ENCODE measurements around the gene TMEM25. TPM values are rescaled to one million over a fixed set of nuclear protein-coding genes. Genes with fewer than 3 reads are reported as not detected.

TMEM25 gene
- polyA plus RNA-seq, 1 experiment, result 30.2 TPM

GRCh38 chr11:118526688-118527087 is 4.3 kb upstream of the TMEM25 start:
- Histone ChIP-seq H3K36me3 (ENCODE audit: control insufficient read depth, insufficient read depth, low read length) (peaks cover 15% of the 10 kb centered on the region), H3K27me3 (ENCODE audit: control insufficient read depth, insufficient read depth, low read length) (no peaks in the 10 kb centered on the region), H3K4me3 (ENCODE audit: low read depth, low read length) (no peak overlapping the region)
- DNase-seq (ENCODE audit: low read depth), result no peak
- ChIA-PET POLR2A (no interaction called here), CTCF (interaction anchor here (0.9 to 1.4 kb wide), 2 partner anchors 11 to 38 kb away, joined by 3 to 6 read pairs; no protein-coding TSS in a partner anchor)
- TF ChIP-seq, protein P1, sequence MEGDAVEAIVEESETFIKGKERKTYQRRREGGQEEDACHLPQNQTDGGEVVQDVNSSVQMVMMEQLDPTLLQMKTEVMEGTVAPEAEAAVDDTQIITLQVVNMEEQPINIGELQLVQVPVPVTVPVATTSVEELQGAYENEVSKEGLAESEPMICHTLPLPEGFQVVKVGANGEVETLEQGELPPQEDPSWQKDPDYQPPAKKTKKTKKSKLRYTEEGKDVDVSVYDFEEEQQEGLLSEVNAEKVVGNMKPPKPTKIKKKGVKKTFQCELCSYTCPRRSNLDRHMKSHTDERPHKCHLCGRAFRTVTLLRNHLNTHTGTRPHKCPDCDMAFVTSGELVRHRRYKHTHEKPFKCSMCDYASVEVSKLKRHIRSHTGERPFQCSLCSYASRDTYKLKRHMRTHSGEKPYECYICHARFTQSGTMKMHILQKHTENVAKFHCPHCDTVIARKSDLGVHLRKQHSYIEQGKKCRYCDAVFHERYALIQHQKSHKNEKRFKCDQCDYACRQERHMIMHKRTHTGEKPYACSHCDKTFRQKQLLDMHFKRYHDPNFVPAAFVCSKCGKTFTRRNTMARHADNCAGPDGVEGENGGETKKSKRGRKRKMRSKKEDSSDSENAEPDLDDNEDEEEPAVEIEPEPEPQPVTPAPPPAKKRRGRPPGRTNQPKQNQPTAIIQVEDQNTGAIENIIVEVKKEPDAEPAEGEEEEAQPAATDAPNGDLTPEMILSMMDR (IDR thresholded peaks at IDR 0.05; ENCODE audit: insufficient read depth, low read depth, low read length), result no peak

GRCh38 chr11:118527109-118527508 is 3.9 kb upstream of the TMEM25 start, which contains the start of gene TTC36:
TTC36 (plus strand) TSS chr11:118527474; CDS start chr11:118527495, 21 bp downstream.
- CTCF ChIA-PET, result interaction anchor here (0.9 to 1.4 kb wide), 2 partner anchors 12 to 38 kb away, joined by 3 to 6 read pairs; no protein-coding TSS in a partner anchor
- H3K27me3 ChIP-seq (ENCODE audit: control insufficient read depth, insufficient read depth, low read length), result no peaks in the 10 kb centered on the region
- TF ChIP-seq, protein P1 (IDR thresholded peaks at IDR 0.05; ENCODE audit: insufficient read depth, low read depth, low read length), result no peak

GRCh38 chr11:118528511-118528910 is 2.5 kb upstream of the TMEM25 start:
- no peak for DNase-seq (ENCODE audit: low read depth)
- peaks cover 5% of the 10 kb centered on the region for H3K36me3 ChIP-seq (ENCODE audit: control insufficient read depth, insufficient read depth, low read length)
- H3K27me3 ChIP-seq (ENCODE audit: control insufficient read depth, insufficient read depth, low read length), result no peaks in the 10 kb centered on the region
- CTCF ChIA-PET, result no interaction called here
- TF ChIP-seq, protein P1 (IDR thresholded peaks at IDR 0.05; ENCODE audit: insufficient read depth, low read depth, low read length), result no peak
- H3K4me3 ChIP-seq (ENCODE audit: low read depth, low read length), result no peak overlapping the region
- POLR2A ChIA-PET, result no interaction called here

More at GRCh38 chr11:118527109-118527508, 3.9 kb upstream of the TMEM25 start, which contains the start of gene TTC36:
- DNase-seq (ENCODE audit: low read depth), result no peak
- peaks cover 11% of the 10 kb centered on the region for H3K36me3 ChIP-seq (ENCODE audit: control insufficient read depth, insufficient read depth, low read length)
- H3K4me3 ChIP-seq (ENCODE audit: low read depth, low read length), result no peak within 1 kb of the TSS
- POLR2A ChIA-PET, result no interaction called here

DNA sequence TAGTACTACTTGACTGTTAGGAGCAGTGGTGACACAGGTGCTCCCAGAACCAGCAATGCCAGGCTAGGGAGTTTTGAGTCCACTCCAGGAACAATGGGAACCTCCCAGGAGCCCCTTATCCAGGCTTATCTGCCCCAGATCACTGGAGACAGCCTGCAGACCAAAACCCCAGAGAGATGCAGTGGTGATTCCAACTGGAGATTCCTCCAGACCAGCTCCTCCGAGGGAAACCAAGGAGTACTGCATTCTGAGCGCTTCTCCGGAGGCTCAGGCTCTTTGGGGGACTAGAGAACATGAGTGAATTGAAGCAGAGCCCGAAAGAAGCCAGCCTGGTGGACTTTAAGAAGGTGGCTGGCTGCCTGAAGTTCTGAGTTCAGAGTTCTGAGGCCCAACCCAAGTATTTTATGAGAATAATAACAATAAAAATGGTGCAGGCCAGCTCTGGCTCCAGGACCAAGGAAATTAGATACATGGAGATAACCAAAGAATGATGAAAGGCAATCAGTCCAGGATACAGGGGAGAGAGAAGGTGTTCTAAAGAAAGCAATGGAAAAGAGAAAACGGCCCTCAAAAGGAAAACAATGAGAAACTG is 1.3 kb upstream of the TMEM25 start:
- ChIA-PET CTCF (interaction anchor here (1.2 to 1.3 kb wide), 2 partner anchors 12 to 38 kb away, joined by 3 to 4 read pairs; no protein-coding TSS in a partner anchor), POLR2A (no interaction called here)

GRCh38 chr11:118530180-118530682 is 761 bp upstream of the TMEM25 start:
- TF ChIP-seq, protein P1 (IDR thresholded peaks at IDR 0.05; ENCODE audit: insufficient read depth, low read depth, low read length), result no peak
- POLR2A ChIA-PET, result no interaction called here
- H3K27me3 ChIP-seq (ENCODE audit: control insufficient read depth, insufficient read depth, low read length), result no peaks in the 10 kb centered on the region
- DNase-seq (ENCODE audit: low read depth), result no peak
- CTCF ChIA-PET, result interaction anchor here (0.6 to 1.3 kb wide), 3 partner anchors 12 to 43 kb away, joined by 3 to 4 read pairs (median 3); no protein-coding TSS in a partner anchor
- H3K36me3 ChIP-seq (ENCODE audit: control insufficient read depth, insufficient read depth, low read length), result peaks cover 5% of the 10 kb centered on the region; the same call in 1 of the 2 replicates
- H3K4me3 ChIP-seq (ENCODE audit: low read depth, low read length), result peak overlapping the region; percentile 71

More for the DNA sequence above, 1.3 kb upstream of the TMEM25 start:
- no peaks in the 10 kb centered on the region for H3K27me3 ChIP-seq (ENCODE audit: control insufficient read depth, insufficient read depth, low read length)
- H3K4me3 ChIP-seq (ENCODE audit: low read depth, low read length), result peak overlapping the region; percentile 71
- TF ChIP-seq, protein P1 (IDR thresholded peaks at IDR 0.05; ENCODE audit: insufficient read depth, low read depth, low read length), result no peak
- peaks cover 4% of the 10 kb centered on the region; the same call in 1 of the 2 replicates for H3K36me3 ChIP-seq (ENCODE audit: control insufficient read depth, insufficient read depth, low read length)
- DNase-seq (ENCODE audit: low read depth), result no peak

Data from BJ (cell line).